CMK (cell line): ENCODE data around the gene TIGD2.
"Not testable (repeated sequence)": the region's sequence is repeated elsewhere in the genome, so short reads cannot be mapped to it uniquely, and the experiment has no call there.

Experiments used
- DNase-seq: peaks from one replicate; pipeline ENCODE4 v3.0.0-alpha.2; 2010; ENCODE audit warnings: low read depth

The TIGD2 gene

DNA sequence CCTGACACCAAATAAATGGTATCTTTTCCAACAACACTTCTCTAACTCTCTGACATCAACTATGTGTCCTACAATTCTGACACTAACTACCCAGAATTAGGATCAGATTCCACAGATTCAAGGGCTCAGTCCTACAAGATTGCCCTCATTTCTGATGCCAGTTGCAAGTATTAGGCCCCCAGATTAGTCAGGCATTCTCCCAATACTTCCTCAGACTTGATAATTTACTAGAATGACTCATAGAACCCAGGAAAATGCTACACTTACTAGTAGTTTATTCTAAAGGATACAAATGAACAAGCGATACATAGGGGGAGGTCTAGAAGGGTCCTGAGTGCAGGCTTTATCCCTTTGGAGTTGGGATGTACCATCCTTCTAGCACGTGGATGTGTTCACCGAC, 8.5 kb downstream of the TIGD2 start:
- no peak for DNase-seq

DNA sequence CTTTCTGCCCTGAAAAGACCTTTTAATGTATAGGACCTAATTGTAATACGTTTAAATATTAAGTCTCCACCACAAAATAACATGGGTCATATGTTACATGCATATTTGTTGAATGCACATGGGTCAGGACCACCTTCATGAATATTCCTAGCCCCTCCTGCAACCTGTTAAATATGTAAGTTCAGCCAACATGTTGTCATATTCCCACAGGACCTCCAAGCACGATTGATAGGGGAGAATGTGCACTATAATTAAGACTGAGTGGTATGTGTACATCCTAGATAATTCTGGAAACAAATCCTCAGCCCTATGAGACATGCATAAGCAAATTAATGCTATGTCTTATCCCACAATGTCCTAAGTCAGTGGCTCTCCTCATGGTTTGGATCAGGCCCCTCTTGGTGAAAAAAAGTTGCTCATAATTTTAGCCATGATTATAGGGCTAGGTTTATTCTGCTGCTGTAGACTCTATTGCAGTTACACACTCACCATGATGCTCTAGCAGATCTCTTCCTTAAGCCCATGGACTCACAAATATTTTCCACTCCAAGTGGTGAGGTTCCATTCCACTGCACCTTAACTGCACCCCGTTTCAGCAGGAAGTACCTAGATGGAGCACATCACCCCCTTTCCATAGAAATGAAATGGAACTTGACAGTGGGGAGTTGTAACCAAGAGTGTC, 10.2 kb downstream of the TIGD2 start:
- no peak for DNase-seq

DNA sequence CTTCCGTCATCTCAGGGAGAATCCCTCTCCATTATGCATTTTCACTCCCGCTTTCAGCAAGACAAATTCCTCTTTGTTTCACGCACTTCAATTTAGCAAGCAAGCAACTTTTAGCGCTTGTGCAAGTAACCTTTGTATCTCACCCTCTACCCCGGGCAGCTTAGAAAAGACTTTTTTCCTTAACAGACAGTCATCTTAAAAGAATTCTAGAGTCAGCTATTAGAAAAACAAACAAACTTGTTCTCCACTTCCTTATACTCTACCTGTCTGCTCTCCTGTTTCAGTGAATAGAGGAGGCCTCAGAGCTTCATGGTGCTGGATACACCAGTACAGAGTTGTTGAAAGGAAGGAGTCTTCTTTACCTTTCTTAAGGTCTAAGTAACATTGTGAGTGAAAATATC, 12.1 kb downstream of the TIGD2 start:
- DNase-seq, result no peak

- DNase-seq, result no peak
Observed at GRCh38 chr4:89125901-89126782, 14.8 kb downstream of the TIGD2 start.

GRCh38 chr4:89129080-89129640, 17.8 kb downstream of the TIGD2 start:
- DNase-seq, result no peak

GRCh38 chr4:89134775-89135319, 23.5 kb downstream of the TIGD2 start:
- DNase-seq, result no peak

- no peak for DNase-seq
Observed at GRCh38 chr4:89136525-89136924, 25.2 kb downstream of the TIGD2 start.

- DNase-seq, result no peak
Observed at GRCh38 chr4:89137231-89137630, 25.9 kb downstream of the TIGD2 start.

- no peak for DNase-seq
Observed at GRCh38 chr4:89137695-89138094, 26.4 kb downstream of the TIGD2 start.

DNA sequence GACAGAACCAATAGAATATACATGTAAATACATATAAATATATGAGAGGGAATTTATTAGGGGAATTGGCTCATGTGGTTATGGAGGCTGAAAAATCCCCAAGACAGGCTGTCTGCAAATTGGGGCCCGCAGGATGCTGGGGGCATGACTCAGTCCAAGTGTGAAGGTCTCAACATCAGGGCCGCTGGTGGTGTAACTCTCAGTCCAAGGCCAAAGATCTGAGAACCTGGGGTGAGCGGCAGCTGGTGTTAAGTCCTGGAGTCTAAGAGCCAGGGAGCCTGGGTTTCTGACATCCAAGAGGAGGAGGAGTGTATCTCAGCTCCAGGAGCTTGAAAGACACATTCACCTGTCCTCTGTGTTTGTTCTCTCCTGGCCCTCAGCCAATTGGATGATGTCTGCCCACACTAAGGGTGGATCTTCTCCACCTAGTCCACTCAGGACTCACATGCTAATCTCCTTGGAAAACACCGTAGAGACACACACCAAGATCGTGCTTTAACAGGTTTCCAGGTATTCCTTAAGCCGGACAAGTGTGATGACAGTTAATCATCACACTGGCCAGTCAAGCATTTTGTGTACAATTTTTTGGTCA, 28.9 kb downstream of the TIGD2 start:
- DNase-seq, result no peak

DNA sequence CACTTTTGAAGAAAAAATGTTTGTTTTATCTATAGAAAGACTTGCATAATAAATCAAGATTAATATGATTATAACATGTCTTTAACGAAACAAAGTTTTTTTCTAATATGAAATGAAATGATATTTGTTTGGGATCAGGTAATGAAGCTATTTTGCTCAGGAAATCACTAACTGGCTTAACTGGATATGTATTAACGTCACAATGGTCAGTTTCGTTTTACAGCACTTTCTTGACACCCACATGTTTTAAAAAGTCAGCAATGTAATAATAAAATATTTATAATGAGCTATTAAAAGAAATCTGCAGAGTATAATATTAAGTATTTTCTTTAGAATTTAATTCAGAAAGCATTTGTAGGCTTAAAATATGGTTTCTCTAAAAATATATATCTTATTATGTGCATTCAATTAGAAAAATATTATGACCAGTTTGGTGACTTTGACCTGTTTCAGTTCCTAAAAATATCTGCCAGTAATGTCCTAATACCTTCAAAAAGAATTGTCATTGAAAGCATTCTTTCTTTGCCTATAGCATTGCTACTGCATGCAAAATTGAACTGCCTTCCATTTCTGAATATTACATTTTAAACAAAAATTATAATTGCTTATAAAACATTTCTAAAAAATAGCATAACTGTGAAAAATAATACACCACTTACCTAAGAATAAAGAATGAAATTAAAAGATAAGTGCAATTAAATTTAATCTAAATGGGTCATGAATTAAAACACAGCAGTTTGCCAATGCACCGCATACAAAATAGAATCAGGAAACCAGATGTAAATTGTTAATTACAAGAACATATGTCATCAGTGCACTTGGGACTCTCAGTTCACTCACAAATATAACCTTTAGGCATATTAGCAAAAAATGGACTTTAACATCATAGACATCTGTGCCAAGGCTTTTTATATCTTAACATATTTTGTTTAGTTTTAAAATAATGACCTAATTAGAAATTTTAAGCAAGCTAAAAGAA, 31.6 kb downstream of the TIGD2 start:
- no peak for DNase-seq

DNA sequence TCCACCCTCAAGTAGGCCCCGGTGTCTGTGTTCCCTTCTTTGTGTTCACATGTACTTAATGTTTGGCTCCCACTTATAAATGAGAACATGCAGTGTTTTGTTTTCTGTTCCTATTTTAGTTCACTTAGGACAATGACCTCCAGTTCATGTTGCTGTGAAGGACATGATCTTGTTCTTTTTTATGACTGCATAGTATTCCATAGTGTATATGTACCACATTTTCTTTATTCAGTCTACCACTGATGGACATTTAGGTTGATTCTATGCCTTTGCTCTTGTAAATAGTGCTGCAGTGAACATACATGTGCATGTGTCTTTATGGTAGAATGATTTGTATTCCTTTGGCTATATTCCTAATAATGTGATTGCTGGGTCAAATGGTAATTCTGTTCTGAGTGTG, 33.3 kb downstream of the TIGD2 start:
- not testable (repeated sequence) for DNase-seq

GRCh38 chr4:89146196-89146595, 34.9 kb downstream of the TIGD2 start:
- DNase-seq, result no peak

- no peak for DNase-seq
Observed at GRCh38 chr4:89152972-89153371, 41.6 kb downstream of the TIGD2 start.

- no peak for DNase-seq
Observed at GRCh38 chr4:89156174-89156914, 45.0 kb downstream of the TIGD2 start.

DNA sequence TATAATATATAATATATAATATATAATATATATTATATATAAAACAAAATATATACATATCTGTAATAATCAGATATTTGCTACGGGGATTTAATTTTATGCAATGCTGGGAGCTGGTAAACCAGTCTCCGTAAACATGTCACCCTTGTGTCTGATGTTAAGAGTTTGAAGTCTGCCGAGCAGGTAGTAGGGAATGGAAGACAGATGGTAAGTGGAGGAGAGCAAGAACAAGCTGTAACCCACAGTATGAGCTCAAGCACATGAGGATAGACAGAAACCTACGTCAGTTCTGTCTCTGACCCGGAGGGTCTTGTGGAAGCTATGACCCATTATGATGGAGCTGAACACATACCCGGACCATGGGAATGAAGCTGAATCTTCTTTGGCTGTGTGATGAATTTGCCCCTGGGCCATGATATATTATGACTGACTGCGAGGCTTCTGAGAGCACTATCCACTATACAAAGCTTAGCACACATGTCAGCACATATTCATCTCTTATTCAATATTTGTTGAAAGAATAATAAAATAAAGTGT, 46.2 kb downstream of the TIGD2 start:
- DNase-seq, result no peak

- DNase-seq, result peak; percentile 2
Observed at GRCh38 chr4:89158884-89159503, 47.7 kb downstream of the TIGD2 start.

DNA sequence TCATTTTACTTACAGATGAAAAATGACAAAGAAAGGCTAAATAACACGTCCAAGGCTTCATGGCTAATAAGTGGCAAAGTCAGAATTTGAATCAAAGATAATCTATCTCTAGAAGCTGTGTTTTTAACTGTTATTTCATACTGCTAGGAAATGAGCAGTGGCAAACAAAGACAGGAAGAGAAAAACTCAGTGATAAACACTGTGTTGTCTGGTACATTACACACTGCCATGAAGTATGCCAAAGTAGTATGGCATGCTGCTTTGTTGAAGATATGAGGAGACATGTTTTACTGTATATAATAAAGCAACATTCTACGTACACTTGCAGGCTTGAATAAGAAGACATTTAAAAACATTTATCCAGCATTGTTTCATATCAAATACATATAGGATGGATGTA, 49.5 kb downstream of the TIGD2 start:
- DNase-seq, result no peak

- DNase-seq, result no peak
Observed at GRCh38 chr4:89161841-89162240, 50.5 kb downstream of the TIGD2 start.

GRCh38 chr4:89162496-89162895, 51.2 kb downstream of the TIGD2 start:
- no peak for DNase-seq
